Posterior cingulate gyrus (tissue), 11 donors: Measurements from ENCODE around the gene ATG101.
"Not testable (repeated sequence)": the region's sequence is repeated elsewhere in the genome, so short reads cannot be mapped to it uniquely, and the experiment has no call there.

ENCODE experiments used
- DNase-seq, 10 donors: peaks; one replicate each; pipeline versions ENCODE4 v3.0.0 to v3.0.0-alpha.2; 2020 to 2021; ENCODE audit warnings: mixed read lengths in 3 of 10
- intact Hi-C: fragments of 100-400 bp; cut with DNase I; formaldehyde crosslinking; loops from one replicate; pipeline ENCODE4 v1.15.1; 2023

Gene ATG101

DNA sequence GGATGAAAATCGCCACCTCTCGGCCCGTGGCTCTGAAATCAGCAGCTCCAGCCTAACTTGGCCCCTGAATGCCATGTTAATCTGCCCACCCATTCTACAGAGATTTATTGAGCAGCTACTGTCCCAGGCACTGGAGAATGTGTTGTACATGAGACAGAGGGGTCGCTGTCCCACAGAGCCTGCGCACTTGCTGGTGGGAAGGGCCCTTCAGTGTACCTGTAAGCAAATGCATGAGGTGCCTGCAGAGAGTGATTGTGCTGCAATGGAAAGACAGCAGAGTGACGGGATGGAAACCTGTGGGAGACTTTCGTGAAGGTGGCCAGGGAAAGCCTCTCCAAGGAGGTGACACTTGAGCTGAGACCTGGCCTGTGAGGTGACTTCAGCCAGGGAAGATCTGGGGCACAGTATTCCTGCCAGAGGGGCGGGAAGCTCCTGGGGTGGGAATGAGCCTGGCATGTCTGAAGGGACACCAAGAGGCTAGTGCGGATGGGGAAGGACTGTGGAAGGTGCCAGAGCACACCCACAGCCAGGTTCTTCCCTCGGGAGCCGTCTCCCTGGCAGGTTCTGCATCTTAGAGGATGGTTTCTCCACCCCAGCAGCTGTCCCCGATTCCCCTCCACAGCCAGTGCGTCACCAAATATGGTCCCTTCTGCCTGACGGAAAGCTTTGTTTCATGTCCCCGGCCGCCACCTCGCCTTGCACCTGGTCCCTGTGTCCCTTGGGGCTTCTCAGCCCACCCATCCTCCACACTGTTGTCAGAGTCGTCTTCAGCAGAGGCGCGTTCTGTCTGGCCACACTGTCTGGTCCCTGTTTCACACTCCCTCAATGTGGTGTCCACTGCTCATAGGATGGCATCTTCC lies 18.4 kb downstream of the ATG101 start:
- intact Hi-C loops = no loop called here

DNA sequence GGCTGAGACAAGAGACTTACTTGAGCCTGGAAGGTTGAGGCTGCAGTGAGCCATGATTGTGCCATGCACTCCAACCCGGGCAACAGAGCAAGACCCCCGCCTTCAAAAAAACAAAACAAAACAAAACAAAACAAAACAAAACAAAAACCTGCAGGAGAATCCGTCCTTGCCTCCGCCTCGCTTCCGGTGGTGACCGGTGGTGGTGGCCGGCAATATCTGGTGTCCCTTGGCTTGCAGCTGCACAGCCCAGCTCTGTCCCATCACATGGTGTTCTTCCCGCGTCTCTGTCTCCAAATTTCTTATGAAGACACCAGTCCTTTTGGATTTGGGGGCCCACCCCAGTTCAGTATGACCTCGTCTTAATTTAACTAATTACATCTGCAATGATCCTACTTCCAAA lies 19.7 kb downstream of the ATG101 start:
- DNase-seq = no peak
- intact Hi-C loops = no loop called here

More for the DNA sequence above, 18.4 kb downstream of the ATG101 start:
- DNase-seq = peak in 5 of 10 donors; percentile 57 to 90 (median 84)

DNA sequence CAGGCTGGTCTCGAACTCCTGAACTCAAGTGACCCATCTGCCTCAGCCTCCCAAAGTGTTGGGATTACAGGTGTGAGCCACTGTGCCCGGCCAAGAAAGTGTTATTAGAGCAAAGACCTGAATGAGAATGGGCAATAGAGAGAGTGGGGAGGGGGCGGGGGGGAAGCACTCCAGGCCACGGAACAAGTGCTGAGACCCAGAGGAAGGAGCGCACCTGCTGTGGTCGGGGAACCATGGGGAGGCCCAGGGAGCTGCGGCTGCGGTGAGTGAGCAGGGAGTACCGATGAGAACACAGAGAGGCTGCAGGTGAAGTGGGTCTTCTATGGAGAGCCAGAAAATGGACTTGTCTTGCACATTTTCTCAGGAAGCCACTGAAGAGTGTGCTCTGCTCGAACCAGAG lies 20.5 kb downstream of the ATG101 start:
- DNase-seq = no peak
- intact Hi-C loops = no loop called here

DNA sequence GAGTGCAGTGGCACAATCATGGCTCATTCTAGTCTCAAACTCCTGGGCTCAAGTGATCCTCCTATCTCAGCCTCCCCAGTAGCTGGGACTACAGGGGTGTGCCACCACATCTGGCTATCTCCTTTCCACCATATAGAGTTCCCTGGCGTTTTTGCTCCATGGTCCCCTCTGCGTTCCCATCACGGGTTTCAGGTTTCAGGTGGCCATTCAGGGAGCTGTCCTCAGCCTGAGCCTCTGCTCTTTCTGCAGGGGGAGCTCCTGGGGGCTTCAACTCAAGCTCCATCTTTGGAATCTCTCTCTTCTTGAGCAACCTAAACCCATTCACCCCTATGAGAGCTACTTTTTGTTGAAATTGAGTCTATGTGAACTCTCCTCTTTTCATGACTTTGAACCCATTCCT lies 21.3 kb downstream of the ATG101 start:
- DNase-seq = no peak
- intact Hi-C loops = no loop called here

DNA sequence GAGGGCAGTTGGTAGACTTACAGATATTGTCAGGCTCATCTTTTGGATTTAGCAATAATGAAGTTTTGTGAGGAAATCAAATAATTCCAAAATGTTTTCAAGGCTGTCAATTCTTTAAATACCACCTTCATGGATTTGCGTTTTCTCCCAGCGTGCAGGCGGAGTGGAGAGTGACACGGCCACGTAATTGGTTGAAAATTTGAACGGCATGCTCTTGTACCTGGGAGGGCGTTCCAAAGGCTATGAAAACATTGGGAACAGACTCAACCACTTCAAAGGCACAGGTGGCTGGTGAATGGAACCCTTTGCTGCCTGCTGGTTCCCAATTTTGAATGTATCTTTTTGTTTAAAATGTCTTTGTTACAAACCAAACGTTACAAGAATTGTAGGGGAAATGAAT lies 22.1 kb downstream of the ATG101 start:
- intact Hi-C loops = no loop called here
- no peak for DNase-seq

DNA sequence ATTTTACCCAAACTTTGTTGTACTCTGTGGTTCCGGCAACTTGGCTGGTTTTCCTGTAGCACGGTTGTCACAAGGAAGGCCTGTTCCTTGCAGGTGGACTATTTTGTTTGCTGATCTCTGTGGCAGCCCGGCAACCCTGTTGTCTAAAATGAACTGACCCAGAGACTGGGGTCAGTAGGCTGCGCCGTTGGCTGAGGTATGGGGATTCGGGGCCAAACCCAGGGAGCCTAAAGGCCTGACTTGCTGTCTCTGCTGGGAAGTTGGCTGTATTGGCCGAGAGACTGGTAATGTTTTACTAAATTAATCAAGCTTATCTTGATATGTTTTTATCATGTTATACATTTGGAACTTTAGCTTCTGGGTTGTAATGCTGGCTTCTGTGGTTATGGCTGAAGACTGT lies 23.6 kb downstream of the ATG101 start:
- DNase-seq = no peak
- intact Hi-C loops = no loop called here

DNA sequence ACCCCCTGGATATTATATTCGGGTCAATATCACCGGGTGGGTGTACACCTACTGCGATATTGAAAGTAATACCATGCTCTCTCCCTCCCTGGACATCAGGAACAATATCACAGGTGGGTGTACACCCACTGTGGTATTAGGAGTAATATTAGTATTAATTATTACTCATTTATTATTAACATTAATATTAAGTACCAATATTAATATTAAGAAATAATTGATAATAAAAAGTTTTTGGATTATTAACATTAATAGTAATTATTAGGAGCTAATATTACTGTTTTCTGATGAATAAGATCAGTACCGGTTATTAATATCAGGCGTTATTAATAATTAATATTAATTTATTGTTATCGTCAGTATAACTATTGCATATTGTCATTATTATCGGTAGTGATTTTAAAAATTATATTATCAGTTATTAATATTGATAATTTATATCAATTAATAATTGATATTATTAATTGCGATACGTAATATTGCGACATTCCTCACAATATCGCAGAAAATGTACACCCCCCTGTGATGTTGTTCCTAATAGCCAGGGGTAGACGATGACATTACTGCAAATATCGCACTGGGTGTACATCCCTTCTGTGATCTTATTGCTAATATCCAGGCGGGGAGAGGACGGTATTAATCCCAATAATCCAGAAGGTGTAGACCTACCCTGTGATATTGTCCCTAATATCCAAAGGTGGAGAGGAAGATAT lies 26.7 kb downstream of the ATG101 start:
- no peak for DNase-seq

DNA sequence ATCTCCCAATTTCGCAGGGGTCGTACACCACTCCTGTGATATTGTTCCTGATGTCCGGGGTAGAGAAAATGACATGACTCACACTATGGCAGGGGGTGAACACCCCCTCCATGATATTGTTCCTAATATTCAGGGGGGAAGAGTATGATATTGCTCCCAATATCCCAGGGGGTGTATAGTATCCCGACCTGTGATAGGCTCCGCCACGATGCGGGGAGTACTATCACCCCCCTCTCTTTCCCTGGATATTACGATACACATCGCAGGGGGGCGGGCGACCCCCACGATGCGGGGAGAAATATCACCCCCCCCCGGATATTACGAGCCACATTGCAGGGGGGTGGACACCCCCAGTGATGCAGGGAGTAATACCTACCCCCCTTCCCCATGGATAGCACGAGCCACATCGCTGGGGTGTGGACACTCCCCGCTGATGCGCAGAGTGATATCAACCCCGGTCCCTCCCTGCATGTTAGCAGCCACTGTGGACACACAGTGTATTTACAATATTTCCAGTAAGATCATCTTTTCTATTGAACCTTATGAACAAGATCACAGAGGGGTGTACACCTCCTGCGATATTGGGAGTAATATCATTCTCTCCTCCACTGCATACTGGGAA lies 27.4 kb downstream of the ATG101 start:
- no peak for DNase-seq
- intact Hi-C loops = no loop called here

More for the DNA sequence above, 26.7 kb downstream of the ATG101 start:
- intact Hi-C loops = no loop called here

DNA sequence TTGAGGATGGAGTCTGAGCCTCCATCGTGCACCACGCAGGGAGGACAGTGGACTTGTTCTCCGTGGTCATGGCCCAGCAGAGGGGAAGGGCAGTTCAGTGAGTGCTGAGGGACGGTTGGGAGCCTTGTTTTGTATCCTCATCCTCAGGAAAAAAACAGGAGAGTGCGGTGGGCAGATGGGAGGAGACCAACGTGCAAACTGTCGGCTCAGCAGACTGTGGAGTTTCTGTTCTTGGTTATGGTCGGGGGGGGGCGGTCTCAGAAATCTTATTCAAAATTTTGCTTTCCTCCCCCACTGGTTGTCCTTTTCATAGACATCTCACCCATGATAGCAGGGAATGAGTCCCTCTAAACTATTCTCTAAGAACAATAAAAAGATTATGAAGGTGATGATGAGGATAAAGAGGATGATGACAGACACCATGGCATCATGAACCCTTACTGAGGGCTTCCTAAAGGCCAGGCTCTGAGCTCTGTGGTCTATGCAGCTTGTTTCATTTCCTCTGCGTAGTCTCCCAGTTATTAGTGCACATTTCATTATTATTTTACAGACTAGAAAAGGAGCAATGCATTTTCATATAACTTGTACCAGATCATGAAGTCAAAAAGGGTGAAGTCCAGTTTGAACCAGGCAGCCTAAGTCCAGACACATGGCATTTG lies 34.8 kb downstream of the ATG101 start:
- DNase-seq, intact Hi-C loops: not testable (repeated sequence)

DNA sequence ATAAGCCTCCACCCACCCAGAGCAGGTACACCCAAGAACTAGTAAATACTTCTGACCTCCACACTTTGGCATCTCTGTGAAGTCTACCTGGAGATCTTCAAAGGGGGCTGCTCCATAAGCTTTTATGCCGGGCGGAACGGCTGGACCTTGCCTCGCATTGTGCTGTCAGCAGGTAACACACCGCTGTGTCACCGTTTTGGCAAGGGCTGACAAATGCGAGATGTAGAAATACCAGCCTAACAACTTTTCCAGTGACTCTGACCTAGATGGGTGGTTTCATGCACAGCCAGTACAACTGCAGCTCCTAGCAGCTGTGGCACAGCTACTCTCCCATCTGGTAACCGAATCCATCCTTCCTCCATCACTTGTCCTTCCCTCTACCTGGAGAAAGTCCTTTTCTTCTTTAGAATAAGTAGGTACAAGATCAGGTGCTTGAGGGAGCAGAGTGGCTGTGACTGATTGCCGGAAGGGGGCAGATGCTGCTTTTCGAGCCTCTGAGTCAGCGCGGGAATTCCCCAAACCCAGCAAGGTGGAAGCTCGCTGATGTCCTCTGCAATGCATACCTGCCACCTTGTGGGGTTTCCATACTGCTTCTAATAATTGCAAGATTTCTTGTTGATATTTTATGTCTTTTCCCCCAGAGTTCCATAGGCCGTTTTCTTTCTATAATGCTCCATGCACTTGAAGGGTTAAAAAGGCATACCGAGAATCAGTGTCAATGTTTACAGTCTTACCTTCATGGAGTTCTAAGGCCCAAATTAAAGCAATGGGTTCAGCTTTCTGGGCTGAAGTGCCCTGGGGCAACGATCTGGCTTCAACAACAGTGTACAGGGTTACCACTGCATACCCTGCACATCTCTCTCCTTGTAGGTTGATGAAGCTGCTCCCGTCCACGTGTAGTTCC lies 46.7 kb downstream of the ATG101 start:
- DNase-seq, intact Hi-C loops: not testable (repeated sequence)

DNA sequence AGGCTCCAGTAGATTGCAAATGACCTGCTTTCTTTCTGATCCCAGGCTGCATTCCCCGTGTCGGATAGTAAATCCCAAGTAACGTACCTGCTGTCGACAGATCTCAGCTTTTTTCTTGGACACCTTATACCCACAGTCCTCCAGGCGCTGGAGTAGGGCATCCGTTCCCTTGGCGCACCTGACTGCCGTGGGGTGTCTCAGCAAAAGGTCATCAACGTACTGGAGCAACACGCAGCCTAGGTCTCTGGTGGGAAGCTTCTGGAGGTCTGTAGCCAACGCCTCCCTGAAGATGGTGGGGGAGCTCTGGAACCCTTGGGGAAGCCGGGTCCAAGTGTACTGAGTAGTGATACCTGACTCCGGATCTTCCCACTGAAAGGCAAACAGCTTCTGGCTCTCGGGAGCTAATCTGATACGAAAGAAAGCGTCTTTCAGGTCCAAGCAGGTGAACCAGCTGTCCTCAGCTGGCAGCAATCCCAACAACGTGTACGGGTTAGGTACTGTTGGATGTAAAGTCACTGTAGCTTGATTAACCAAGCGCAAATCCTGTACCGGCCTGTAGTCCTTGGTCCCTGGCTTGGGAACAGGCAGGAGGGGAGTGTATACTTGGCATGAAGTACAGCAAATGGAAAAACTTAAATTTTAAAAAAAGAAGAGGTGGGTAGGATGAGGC lies 48.2 kb downstream of the ATG101 start:
- DNase-seq, intact Hi-C loops: not testable (repeated sequence)

DNA sequence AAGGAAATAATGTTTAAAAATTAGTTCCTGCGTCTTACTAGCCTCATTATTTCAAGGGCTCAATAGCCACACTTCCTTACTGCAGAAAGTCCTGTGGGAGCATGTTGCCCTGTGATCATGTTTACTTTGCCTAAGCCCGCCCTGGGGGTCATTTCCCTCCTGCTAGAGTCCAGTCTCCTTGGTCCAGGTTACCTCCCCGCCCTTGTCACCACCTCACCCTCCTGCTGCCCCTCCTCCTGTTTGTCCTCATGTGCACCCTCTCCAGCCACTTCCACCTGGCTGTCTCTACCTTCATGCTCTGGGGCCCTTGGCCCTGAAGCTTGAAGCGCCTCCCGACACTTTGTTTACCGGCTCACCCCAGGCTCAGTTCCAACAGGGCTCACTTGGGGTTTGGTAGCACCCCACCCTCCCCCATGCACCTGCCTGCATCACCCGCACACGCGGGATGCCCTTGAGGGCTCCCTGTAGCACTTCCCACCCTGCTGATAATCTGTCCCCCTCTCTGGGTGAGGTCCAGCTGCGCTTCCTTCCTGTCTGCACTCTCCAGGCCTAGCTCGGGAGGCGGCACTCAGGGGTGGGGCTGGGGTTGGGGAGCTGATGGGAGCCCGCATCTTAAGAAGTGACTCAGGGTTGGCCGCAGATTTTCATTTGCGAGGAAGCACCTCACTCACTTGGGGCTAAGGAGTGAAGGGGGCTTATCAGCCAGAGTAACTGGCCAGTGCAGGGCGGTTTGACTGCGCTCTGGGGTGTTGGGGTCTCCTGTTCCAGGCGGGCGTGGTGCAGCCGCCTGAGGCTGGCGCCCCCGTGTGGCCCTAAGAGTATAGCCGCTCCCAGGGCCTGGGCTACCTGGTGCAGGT lies 49.8 kb downstream of the ATG101 start:
- no peak for DNase-seq

DNA sequence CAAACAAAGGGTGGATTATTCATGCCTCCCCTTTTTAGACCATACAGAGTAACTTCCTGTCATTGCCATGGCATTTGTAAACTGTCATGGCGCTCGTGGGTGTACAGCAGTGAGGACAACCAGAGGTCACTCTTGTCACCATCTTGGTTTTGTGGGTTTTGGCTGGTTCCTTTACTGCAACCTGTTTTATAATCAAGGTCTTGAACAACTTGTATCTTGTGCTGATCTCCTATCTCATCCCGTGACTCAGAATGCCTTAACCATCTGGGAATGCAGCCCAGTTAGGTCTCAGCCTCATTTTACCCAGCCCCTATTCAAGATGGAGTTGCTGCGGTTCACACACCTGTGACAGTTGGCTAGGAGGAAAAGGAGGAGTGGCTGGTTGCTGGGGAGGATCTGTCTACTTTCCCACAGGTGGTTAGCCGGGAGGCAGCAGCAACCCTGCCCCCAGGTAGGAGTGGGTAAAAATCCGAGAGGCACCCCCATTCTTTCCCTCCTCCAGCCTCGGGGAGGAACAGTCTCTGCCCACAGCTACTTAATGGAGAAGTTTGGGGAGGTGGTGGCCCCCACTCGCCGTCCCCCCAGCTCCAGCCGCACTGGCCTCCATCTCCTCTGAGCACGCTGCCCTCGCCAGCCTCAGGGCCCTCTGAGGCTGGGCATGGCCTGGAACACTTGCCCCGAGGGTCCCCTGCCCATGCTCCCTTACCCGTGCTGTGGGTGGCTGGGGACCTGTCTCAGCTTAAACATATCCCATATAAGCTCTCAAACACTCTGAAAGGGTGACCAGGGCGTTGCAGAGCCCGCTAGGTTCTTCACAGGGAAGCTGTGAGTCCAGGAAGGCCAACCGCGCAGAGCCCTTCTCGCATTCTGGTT lies 51.4 kb downstream of the ATG101 start:
- intact Hi-C loops = no loop called here
- DNase-seq = peak in 1 of 10 donors; percentile 44

More for the DNA sequence above, 49.8 kb downstream of the ATG101 start:
- intact Hi-C loops = no loop called here

DNA sequence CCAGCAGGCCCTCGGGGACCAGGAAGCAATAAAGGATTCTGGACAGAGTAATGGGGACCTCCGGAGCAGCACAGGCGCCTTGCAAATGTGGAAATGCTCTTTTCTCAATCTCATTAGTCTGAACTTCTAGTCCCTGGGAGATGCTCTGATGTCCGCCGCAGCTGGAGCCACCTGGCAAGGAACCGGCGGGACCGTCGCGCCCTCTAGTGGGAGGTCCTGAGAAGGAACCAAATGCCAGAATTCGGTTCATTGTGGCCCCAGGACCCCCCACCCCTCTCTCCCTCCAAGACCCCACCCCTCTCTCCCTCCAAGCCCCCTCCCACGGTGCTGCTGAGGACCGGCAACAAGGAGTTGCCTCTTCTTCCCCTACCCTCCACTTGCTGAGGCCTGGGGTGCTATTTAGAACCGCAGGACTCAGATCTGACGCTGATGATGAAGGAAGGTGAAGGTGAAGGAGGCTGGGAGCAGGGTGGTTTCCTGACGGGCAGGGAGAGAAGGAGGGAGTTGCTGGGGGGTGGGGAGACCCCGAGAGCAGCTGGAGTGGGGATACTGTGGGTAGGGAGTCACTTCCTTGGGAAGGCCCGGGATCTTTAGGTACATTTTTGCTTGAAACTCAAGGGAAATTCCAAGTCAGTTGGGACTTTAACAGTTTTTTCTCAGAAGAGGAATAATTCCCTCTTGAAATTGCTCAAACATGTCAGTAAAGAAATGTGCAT lies 52.2 kb downstream of the ATG101 start:
- intact Hi-C loops = no loop called here

DNA sequence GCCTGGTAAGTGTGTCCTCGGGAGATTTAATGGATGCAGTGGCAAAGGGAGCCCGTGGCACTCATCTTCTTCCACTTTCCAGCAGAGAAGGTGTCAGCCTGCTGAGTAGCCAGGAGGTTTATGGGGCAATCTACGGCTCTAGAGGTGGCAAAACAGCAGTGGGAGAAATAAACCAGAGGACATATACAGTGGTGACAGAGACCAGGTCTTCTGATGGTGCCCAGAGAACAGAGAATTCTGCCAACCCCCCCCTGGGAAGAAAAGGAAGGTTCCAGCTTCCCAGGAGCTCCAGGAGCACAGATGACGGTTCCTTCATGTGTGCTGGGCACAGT lies 52.7 kb downstream of the ATG101 start:
- intact Hi-C loops = no loop called here
- DNase-seq = no peak

More for the DNA sequence above, 52.2 kb downstream of the ATG101 start:
- peak; percentile 25 to 95 (median 72) for DNase-seq

DNA sequence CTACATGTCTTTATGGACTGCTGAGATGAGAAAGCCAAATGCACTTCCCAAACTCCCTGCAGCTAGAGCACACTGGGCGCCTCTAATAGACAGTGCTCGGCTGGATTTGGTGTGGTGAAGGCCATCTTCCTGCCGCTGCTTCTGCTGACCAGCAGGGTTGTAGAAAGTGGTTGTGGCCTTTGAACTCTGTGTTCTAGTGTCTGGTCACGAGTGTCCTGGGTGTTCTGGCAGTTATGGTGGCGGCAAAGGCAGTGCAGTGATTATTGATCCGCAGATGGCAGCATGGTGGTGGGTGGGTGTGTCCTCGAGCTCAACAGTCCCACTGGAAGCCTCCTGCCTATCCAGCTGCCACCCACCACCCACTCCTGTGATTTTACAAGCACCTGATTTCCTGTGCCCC lies 53.1 kb downstream of the ATG101 start:
- no peak for DNase-seq
- intact Hi-C loops = no loop called here
